Measurements from ENCODE around the gene GABPB2. TPM values are rescaled to one million over a fixed set of nuclear protein-coding genes. Genes with fewer than 3 reads are reported as not detected.

GABPB2 gene
- polyA plus RNA-seq, 3 donors = 2.2 to 14.0 (median 2.2) TPM

GRCh38 chr1:151106894-151107293 is 36.3 kb downstream of the GABPB2 start:
- Mint-ChIP-seq H3K27ac (no peak overlapping the region), H3K4me1 (no peaks in the 10 kb centered on the region), H3K27me3 (ENCODE audit: low read depth in 3 of 3) (peaks cover 0 to 3% (median 0%) of the 10 kb centered on the region in 3 donors), H3K9me3 (no peaks in the 10 kb centered on the region), H3K36me3 (peaks cover 33 to 64% of the 10 kb centered on the region in 2 donors), H3K4me3 (no peak overlapping the region)
- Histone ChIP-seq H3K9me3 (replicated peaks in 1 of 2; ENCODE audit: control insufficient read depth in 1 of 2, insufficient read depth in 1 of 2, low read length in 2 of 2) (no peaks in the 10 kb centered on the region), H2AFZ (ENCODE audit: insufficient read depth, low read depth, low read length, poor library complexity, severe bottlenecking) (no peak overlapping the region), H3K27me3 (ENCODE audit: control insufficient read depth in 2 of 2, insufficient read depth in 2 of 2, low read length in 2 of 2) (no peaks in the 10 kb centered on the region), H3K36me3 (replicated peaks in 1 of 2; ENCODE audit: control insufficient read depth in 1 of 2, insufficient read depth in 2 of 2, low read length in 2 of 2) (peaks cover 10 to 38% of the 10 kb centered on the region in 2 donors), H4K20me1 (ENCODE audit: insufficient read depth, low read length) (no peaks in the 10 kb centered on the region), H3K79me2 (ENCODE audit: insufficient read depth, low read length) (no peaks in the 10 kb centered on the region), H3K9ac (ENCODE audit: insufficient read depth, low read length, poor library complexity, severe bottlenecking) (no peak overlapping the region), H3K4me3 (replicated peaks in 1 of 3; ENCODE audit: low read depth in 2 of 3, low read length in 3 of 3) (no peak overlapping the region), H3K27ac (ENCODE audit: low read depth in 1 of 2, low read length in 2 of 2) (no peak overlapping the region), H3K4me2 (replicated peaks; ENCODE audit: extremely low read depth, low read length, poor library complexity, severe bottlenecking) (no peak overlapping the region), H3K4me1 (ENCODE audit: control insufficient read depth in 1 of 2, insufficient read depth in 2 of 2, low read length in 2 of 2) (no peaks in the 10 kb centered on the region)
- intact Hi-C loops (cut with micrococcal nuclease) = loop anchor here in 1 of 2 donors (10.0 kb wide), 1 partner anchor 118 kb away; no protein-coding TSS in a partner anchor
- no peak for TF ChIP-seq CTCF (IDR thresholded peaks at IDR 0.05)
- DNase-seq = peak in 1 of 3 donors; percentile 6
- no CpG with 5 or more reads among the region's 2 CpGs for WGBS (ENCODE audit: insufficient coverage)

- H3K4me1 ChIP-seq (ENCODE audit: control insufficient read depth in 1 of 2, insufficient read depth in 2 of 2, low read length in 2 of 2) = no peaks in the 10 kb centered on the region
- peaks cover 34 to 67% of the 10 kb centered on the region in 2 donors for H3K36me3 Mint-ChIP-seq
- H3K27me3 Mint-ChIP-seq (ENCODE audit: low read depth in 3 of 3) = peaks cover 0 to 3% (median 0%) of the 10 kb centered on the region in 3 donors
- H3K9me3 Mint-ChIP-seq = no peaks in the 10 kb centered on the region
- H3K9ac ChIP-seq (ENCODE audit: insufficient read depth, low read length, poor library complexity, severe bottlenecking) = no peak overlapping the region
- H3K4me2 ChIP-seq (replicated peaks; ENCODE audit: extremely low read depth, low read length, poor library complexity, severe bottlenecking) = no peak overlapping the region
- peaks cover 10 to 35% of the 10 kb centered on the region in 2 donors for H3K36me3 ChIP-seq (replicated peaks in 1 of 2; ENCODE audit: control insufficient read depth in 1 of 2, insufficient read depth in 2 of 2, low read length in 2 of 2)
- no peaks in the 10 kb centered on the region for H3K9me3 ChIP-seq (replicated peaks in 1 of 2; ENCODE audit: control insufficient read depth in 1 of 2, insufficient read depth in 1 of 2, low read length in 2 of 2)
- no peak overlapping the region for H3K4me3 ChIP-seq (replicated peaks in 1 of 3; ENCODE audit: low read depth in 2 of 3, low read length in 3 of 3)
- peak overlapping the region in 1 of 7 donors; percentile 30 for H3K27ac Mint-ChIP-seq
- no peaks in the 10 kb centered on the region for H3K79me2 ChIP-seq (ENCODE audit: insufficient read depth, low read length)
- H3K27ac ChIP-seq (ENCODE audit: low read depth in 1 of 2, low read length in 2 of 2) = no peak overlapping the region
- no peak overlapping the region for H3K4me3 Mint-ChIP-seq
- no peak overlapping the region for H2AFZ ChIP-seq (ENCODE audit: insufficient read depth, low read depth, low read length, poor library complexity, severe bottlenecking)
- H4K20me1 ChIP-seq (ENCODE audit: insufficient read depth, low read length) = no peaks in the 10 kb centered on the region
- H3K27me3 ChIP-seq (ENCODE audit: control insufficient read depth in 2 of 2, insufficient read depth in 2 of 2, low read length in 2 of 2) = no peaks in the 10 kb centered on the region
- DNase-seq = no peak
- H3K4me1 Mint-ChIP-seq = no peaks in the 10 kb centered on the region
- 93% methylated on average over 3 of the region's 5 CpGs for WGBS (ENCODE audit: insufficient coverage)
- TF ChIP-seq CTCF (IDR thresholded peaks at IDR 0.05) = no peak
- intact Hi-C loops (cut with micrococcal nuclease) = loop anchor here in 1 of 2 donors (10.0 kb wide), 1 partner anchor 116 kb away; no protein-coding TSS in a partner anchor
Measured at GRCh38 chr1:151108331-151108730, 37.8 kb downstream of the GABPB2 start.

All from CD14-positive monocyte (primary cell).